Measurements from ENCODE around the gene TSPYL2.

TSPYL2 gene

DNA sequence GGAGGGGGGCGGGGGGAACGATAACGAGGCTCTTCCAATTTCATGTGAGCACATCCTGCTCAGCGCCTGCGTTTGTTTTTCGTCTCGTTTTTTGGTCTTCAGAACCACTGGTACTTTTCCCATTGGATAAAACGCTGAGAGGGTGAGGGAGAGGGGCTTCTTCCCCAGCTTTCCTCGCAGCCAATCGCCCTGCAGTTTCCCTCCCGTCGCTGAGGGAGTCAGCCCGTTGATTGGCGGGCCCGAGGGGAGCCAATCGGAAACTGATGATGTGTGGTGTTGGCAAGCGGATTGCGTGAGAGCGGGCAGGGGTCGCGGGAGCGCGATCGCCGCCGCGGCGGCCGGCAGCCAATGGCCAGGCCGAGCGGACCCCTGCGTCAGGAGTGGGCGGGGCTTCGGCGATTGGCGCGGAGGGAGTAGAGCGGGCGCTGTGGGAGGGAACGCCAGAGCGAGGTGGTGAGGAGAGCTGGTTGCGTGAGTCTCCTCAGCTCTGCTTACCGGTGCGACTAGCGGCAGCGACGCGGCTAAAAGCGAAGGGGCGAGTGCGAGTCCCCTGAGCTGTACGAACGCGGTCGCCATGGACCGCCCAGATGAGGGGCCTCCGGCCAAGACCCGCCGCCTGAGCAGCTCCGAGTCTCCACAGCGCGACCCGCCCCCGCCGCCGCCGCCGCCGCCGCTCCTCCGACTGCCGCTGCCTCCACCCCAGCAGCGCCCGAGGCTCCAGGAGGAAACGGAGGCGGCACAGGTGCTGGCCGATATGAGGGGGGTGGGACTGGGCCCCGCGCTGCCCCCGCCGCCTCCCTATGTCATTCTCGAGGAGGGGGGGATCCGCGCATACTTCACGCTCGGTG is at the start of gene TSPYL2:
Gene TSPYL2, plus strand, starts transcription at position 443 of the 848 bp plus-strand sequence. Its CDS starts 132 bp downstream, at position 575.
- DNase-seq (ENCODE audit: low spot score) = peak; percentile 92

- DNase-seq (ENCODE audit: low spot score) = no peak
These were observed 46.0 kb upstream of the TSPYL2 start for GRCh38 chrX:53036149-53036548.

DNA sequence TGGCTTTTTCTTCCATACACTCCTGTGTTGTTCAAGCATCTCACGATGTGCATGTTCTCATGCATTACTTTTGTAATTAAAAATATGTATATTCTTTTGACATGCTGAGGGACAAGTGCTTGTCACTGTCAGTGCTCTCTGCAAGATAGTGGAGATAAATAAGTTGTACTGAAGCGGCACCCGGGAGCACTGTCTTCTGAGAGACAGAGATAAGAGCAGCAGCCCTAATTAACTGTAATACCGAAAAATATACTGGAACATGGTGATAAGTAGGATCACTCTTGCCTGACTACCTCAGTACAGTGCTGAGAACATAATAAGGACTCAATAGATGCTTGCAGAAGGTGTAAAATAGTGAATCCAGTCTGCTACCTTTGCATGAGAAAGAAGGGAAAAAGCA is 42.9 kb upstream of the TSPYL2 start:
- no peak for DNase-seq (ENCODE audit: low spot score)

DNA sequence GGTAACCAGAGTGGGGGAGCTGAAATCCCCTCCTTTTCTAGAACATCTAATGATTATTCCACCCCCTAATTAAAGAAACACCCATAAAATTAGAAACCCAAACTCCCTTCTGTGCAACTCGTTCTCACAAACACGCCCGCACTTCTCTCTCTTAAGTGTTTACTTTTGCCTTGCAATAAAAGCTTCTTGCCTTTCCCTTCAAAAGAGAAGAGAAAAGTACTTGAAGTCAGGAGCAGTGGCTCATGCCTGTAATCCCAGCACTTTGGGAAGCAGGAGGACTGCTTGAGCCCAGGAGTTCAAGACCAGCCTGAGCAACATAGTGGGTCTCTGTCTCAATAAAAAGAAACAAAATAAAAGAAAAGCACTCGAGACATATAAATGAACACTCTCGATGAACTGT is 37.2 kb upstream of the TSPYL2 start:
- DNase-seq (ENCODE audit: low spot score) = no peak

DNA sequence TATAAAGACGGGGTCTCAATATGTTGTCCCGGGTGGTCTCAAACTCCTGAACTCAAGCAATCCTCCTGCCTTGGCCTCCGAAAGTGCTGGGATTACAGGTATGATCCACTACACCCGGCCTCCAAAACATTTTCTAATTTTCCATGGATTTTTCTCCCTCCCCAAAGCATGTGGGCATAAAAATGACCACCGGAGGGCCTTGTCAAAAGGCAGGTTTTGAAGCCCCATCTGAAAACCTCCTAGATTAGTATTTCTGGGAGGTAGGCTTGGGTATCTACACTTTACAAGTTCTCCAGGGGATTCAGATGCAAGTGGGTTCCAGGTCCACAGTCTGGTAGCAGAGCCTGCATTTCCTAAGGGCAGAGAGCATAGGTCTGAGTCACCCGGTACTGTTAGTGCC is 34.9 kb upstream of the TSPYL2 start:
- DNase-seq (ENCODE audit: low spot score) = no peak

GRCh38 chrX:53048169-53049126 is 33.7 kb upstream of the TSPYL2 start, which contains the start of gene GPR173:
Gene GPR173 (plus strand): TSS chrX:53048789. CDS start chrX:53076622, 27,833 bp downstream.
- DNase-seq (ENCODE audit: low spot score) = peak; percentile 72

DNA sequence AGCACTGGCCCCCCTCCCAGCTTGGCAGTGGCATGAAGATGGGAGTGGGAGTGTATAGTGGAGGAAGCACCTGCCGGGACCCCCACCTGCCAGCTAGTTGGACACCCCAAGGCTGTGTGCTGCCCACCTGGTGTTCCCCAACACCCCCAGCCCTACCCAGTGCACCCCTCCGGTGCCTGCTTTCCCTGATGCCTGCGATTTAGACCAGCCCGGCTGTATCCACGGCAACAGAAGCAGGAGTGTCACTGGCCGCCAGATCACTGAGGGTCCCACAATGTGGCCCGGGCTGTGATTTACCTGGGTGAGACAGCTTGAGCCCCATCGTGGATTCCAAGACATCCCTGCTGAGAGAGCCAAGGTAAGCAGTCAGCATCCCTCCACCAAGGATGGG is 33.0 kb upstream of the TSPYL2 start:
- no peak for DNase-seq (ENCODE audit: low spot score)

DNA sequence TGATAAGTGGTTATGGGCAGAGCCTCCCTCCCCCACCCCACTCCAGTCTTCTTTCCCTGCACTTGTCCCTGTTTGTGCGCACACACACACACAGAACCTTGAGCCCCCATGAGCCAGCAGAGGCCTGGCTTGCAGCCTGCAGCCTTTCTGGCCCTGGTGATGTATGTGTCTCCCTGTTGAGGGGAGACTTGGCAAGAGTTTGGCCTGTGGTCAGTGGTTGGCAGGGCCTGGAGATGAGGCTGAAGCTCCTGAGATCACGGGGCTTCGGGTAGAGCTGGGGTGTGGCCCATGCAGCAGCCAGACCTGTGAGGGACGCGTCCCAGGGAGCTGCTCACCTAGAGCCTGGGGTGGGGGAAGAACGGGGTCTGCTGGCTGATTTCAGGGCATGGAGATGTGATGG is 31.3 kb upstream of the TSPYL2 start:
- DNase-seq (ENCODE audit: low spot score) = peak; percentile 9

GRCh38 chrX:53055244-53055849 is 26.8 kb upstream of the TSPYL2 start:
- DNase-seq (ENCODE audit: low spot score) = no peak

GRCh38 chrX:53056292-53056691 is 25.9 kb upstream of the TSPYL2 start:
- no peak for DNase-seq (ENCODE audit: low spot score)

DNA sequence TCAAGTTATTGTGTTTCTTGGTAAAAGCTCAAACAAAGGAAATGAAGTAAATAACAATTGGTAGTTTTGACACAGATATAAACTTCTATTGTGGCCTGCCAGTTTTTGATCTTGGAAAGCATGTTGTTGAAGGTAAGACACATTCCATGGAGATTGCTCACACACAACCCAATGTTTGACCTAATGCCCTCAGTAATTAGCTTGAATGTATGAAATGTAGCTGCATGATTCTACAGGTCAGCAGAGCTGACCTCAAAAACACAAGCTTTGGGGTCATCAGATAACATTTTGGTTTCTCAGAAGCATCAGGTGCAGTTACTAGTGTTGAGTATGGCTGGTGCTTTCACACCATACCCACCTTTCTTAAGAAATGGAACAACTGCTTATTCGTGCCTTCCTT is 17.1 kb upstream of the TSPYL2 start:
- no peak for DNase-seq (ENCODE audit: low spot score)

DNA sequence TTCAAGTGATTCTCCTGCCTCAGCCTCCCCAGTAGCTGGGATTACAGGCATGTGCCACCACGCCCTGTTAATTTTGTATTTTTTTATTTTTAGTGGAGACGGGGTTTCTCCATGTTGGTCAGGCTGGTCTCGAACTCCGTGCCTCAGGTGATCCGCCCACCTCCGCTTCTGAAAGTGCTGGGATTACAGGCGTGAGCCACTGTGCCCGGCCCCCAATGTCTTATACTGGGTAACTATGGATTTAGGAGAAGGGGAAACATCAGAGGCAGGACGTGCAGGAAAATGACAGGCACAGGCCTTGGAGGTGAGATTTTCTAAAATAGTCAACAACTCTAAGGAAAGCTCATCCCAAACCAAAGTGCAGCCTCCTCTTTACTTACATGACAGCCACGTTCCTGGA is 11.1 kb upstream of the TSPYL2 start:
- DNase-seq (ENCODE audit: low spot score) = no peak

DNA sequence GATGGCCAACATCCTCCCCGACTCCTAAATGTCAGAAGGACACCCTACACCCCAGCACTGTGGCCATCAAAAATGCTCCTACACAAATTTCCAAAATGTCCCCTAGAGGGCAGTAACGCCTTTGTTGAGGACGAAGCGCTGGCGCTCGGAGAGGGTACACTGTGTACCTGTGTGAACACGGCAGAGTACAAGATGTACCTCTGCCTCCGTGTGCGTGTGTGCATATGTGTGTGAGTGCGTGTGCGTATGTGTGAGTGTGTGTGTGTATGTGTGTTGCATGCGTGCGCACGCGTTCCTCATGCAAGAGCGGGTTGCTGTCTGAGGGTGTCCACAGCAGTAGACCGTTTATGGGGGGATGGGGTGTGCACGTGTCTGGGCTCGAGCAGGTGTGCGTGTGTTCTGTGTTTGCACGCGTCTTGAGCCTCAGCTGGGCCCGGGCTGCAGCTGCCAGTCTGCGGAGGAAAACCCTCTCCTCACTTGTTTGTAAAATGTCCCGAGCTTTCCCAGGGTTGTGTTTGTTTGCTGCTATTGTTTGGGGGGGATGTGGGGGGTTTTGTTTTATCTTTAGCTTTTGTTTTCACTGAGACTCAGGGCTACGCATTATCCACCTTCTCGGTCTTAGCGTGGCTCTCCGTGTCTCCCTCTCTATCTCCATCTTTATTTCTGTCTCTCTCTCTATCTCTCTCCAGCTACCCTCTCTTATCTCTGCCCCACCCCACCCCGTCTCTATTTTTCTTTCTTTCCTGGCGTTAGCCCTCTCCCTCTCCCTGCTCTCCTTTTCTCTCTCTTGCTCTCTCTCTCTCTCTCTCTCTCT is 10.4 kb upstream of the TSPYL2 start:
- DNase-seq (ENCODE audit: low spot score) = peak; percentile 39

- DNase-seq (ENCODE audit: low spot score) = no peak
These were observed 9.6 kb upstream of the TSPYL2 start for GRCh38 chrX:53072418-53073114.

DNA sequence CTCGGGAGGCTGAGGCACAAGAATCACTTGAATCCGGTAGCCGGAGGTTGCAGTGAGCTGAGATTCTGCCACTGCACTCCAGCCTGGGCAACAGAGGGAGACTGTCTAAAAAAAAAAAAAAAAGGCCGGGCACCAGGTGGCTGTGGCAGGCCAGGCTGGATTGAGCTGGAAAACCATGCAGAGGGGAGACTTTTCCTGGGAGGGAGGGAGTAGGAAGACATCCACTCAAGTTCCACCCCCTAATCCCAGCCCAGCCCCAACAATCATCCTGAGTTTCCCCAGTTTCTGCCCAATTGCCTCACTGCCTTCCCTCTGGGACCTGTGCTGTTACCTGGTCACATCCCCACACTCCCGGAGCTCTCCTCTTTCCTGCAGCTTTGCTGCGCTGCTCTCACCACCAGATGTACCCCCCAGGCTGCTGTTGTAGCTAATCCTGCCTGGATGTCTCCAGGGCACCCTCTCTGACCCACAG is 9.0 kb upstream of the TSPYL2 start:
- no peak for DNase-seq (ENCODE audit: low spot score)

DNA sequence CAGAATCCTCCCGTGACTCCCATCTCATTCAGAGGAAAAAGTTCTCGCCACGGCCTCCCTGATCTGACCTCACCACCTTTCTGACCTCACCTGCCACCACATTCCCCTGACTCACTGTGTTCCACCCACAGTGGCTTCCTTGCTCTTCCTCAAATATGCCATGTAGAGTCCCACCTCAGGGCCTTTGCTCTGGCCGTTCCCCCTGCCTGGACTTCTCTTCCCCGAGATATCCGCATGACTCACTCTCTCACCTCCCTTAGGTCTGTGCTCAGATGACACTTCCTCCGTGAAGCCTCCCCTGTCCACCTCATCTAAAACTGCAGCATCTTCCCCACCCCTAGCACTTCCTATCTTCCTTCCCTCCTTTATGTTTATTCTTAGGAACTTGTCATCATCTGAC is 7.2 kb upstream of the TSPYL2 start:
- no peak for DNase-seq (ENCODE audit: low spot score)

- no peak for DNase-seq (ENCODE audit: low spot score)
These were observed 5.5 kb upstream of the TSPYL2 start for GRCh38 chrX:53076671-53077070.

GRCh38 chrX:53077207-53078197 is 4.7 kb upstream of the TSPYL2 start:
- no peak for DNase-seq (ENCODE audit: low spot score)

DNA sequence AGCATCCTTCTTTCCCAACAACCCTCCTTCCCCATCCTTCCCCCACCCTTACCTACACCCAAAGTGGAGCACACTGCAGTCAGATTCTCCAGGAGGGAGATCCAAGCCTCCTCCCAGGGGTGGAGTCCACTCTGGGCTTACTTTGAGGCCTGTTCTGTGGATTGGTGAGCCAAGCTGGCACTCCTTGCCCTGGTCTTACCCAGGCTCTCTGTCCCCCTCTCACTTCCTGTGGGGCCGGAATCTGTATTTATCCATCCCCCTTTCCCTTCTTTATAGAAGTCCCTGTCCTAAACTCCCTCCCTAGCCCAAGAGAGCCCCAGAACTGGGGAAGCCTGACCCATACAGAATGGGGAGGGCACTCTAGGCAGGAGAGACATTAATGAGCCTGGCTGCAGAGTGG is 3.2 kb upstream of the TSPYL2 start:
- DNase-seq (ENCODE audit: low spot score) = no peak

Data from GM03348 (cell line).